DMS79 treated with DMSO at 0.1 percent for 48 hours (cell line): Measurements from ENCODE around the gene FOXD4L5.
"Not testable (repeated sequence)": the region's sequence is repeated elsewhere in the genome, so short reads cannot be mapped to it uniquely, and the experiment has no call there.

Experiments used
- DNase-seq: peaks from one replicate; lab custom pipeline; 2025; lab: John Stamatoyannopoulos, UW

The FOXD4L5 gene

GRCh38 chr9:65285109-65285508 is at the start of gene FOXD4L5:
Gene FOXD4L5 (minus strand): TSS chr9:65285209. CDS start chr9:65284377, 832 bp downstream.
- not testable (repeated sequence) for DNase-seq

GRCh38 chr9:65283943-65284342 is 1.1 kb downstream of the FOXD4L5 start:
- not testable (repeated sequence) for DNase-seq

- DNase-seq, result not testable (repeated sequence)
Observed at GRCh38 chr9:65282976-65283375, 2.0 kb downstream of the FOXD4L5 start.
